ENCODE results near the gene MOBP.

MOBP gene

GRCh38 chr3:39550354-39551051 is 83.0 kb downstream of the MOBP start:
- no peak for DNase-seq

Data from islet precursor cell (in vitro differentiated cells).